GM19025 (cell line): ENCODE results near the gene ECSIT.
"Not testable (repeated sequence)": the region's sequence is repeated elsewhere in the genome, so short reads cannot be mapped to it uniquely, and the experiment has no call there.

Source experiments
- ATAC-seq: cut with Tn5 transposase; IDR thresholded peaks from one replicate; pipeline ENCODE4 v1.9.1; 2021; ENCODE audit warnings: mild to moderate bottlenecking, low read depth, moderate library complexity; ENCODE audit not compliant: unreplicated experiment

The ECSIT gene, protein sequence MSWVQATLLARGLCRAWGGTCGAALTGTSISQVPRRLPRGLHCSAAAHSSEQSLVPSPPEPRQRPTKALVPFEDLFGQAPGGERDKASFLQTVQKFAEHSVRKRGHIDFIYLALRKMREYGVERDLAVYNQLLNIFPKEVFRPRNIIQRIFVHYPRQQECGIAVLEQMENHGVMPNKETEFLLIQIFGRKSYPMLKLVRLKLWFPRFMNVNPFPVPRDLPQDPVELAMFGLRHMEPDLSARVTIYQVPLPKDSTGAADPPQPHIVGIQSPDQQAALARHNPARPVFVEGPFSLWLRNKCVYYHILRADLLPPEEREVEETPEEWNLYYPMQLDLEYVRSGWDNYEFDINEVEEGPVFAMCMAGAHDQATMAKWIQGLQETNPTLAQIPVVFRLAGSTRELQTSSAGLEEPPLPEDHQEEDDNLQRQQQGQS

DNA sequence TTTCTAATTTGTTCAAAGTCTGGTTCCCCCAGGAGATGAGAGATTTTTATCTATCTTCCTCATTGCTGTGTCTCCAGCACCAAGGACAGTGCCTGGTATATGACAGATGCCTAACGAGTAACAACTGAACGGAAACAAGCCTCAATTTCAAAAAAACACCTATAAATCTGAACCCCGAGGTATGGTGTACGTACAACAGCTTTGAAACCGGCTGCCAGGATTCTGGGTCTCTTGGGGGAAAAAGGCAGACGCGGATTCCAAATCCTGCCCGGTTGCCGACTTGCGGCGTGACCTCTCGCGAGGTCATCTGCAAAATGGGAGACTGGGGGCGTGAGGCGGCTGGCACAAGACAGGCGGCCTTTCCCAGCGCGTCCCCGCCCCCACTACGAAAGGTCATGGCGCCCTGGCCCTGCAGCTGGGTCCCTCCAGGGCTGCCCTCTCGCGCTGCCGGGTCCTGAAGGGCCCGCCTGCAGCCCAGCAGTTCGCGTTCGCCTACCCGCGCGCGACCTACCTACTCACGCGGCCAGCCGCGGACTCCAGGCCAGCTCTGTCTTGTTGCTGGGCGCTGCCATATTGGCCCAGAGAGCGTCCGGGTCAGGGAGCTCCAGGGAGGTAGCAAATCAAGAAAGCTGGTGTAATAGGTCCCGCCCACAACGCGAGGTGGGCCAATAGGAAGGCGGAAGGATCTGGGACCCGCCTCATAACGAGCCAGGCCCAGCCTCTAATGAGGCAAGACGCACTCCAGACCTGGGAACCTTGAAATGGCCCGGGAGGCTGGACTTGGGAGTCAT lies at the start of gene ECSIT:
TSS of gene ECSIT (minus strand) at position 584 of the 791 bp plus-strand sequence. CDS start 9,964 bp downstream, outside the sequence.
- peak; percentile 97 for ATAC-seq

DNA sequence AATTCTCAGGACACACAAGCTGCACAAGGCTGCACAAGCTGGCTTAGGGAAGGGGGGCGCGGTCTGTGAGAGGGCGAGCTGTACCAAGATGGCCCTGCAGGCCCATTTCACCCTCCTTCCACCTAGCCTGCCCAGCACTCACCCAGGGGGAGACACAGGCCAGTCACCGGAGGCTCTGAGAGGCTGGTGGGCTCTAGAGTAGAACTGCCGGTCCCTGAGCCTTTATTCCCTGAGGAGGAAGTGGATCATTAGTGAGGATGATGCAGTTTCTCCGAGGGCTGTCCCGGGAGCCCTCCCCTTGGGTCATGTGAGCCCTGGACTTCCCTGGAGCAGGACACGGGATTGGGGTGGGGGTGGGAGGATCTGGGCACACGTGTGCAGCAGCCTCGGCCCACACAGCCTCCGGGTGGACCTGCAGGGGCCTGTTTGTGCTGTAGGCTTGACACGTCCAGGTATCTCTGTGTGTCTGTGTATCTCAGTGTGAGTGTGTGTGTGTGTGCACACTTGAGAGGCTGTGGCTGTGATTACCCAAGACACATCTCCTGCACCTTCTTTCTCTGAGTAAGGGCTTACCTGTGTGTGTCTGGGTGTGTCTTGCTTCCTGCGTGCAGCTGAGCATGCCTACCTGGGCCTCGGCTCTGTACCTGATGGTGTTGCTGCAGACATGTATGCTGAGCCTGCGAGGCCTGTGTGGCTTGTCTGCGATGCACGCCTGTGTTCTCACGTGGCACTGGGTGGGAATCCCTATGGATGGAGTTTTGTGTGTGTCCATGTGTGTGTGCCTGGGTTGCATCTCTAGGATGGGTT lies 48.7 kb upstream of the ECSIT start, which contains the start of gene ACP5:
TSS of gene ACP5 (minus strand) at position 195 of the 807 bp plus-strand sequence. CDS start 328 bp downstream, outside the sequence.
- ATAC-seq: no peak

DNA sequence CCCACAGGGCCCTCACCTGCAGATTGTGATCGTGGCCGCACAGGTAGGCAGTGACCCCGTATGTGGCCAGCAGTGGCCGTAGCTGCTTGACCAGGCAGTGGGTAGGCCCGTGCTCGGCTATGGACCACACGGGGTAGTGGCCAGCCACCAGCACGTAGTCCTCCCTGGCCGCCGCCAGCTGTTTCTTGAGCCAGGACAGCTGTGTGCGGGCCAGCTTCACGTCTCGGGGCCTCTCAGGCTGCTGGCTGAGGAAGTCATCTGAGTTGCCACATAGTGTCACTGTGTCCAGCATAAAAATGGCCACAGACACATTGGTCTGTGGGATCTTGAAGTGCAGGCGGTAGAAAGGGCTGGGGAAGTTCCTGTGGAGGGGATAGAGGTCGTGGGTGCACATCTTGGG lies 47.3 kb upstream of the ECSIT start:
- no peak for ATAC-seq

DNA sequence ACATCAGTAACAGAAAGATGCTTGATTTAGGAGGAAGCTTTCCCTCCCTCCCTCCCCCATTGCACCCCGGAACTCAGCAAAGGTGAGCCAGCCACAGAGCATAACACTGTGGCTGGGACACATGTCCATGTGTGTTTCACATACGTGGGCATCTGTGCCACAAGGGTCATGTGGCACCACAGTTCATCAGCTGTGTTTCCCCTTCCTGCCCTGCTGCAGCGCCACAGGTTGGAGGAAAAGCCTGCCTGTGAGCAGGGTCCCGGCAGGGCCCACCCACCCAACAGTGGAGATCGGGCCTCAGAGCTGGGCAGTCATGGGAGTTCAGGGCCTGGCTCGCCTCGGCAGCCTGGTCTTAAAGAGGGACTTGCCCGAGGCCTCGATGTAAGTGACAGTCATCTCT lies 45.8 kb upstream of the ECSIT start:
- no peak for ATAC-seq

DNA sequence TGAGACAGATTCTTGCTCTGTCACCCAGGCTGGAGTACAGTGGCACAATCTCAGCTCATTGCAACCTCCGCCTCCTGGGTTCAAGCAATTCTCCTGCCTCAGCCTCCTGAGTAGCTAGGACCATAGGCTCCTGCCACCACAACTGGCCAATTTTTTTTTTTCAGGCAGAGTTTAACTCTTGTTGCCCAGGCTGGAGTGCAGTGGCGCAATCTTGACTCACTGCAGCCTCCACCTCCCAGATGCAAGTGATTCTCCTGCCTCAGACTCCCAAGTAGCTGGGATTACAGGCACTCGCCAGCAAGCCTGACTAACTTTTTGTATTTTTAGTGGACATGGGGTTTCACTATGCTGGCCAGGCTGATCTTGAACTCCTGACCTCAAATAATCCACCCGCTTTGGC lies 44.8 kb upstream of the ECSIT start:
- not testable (repeated sequence) for ATAC-seq

DNA sequence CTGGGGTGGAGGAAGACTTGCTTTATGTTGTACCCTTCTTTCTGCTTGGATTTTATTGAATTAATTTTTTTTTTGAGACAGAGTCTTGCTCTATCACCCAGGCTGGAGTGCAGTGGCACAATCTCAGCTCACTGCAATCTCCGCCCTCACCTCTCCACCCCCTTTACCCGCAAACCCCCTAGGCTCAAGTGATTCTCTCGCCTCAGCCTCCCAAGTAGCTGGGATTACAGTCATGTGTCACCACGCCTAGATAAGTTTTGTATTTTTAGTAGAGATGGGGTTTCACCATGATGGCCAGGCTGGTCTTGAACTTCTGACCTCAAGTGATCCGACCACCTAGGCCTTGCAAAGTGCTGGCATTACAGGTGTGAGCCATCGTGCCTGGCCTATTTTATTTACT lies 44.4 kb upstream of the ECSIT start:
- ATAC-seq: not testable (repeated sequence)

DNA sequence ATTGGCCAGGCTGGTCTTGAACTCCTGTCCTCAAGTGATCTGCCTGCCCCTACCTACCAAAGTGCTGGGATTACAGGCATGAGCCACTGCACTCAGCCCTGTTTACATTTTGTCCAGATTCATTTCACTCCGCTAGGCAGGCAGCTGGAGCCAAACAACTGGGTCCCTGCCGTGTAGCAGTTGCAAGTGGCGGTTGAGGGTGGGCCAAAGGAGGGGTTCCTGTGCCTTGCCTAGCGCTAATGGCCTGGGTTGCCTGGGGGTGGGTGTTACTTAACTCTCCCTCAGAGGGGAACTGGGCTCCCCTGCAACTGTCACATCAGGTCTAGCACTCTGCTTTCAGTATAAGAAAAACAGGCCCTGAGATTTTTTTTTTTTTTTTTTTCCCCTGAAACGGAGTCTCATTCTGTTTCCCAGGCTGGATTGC lies 41.1 kb upstream of the ECSIT start:
- ATAC-seq: no peak

DNA sequence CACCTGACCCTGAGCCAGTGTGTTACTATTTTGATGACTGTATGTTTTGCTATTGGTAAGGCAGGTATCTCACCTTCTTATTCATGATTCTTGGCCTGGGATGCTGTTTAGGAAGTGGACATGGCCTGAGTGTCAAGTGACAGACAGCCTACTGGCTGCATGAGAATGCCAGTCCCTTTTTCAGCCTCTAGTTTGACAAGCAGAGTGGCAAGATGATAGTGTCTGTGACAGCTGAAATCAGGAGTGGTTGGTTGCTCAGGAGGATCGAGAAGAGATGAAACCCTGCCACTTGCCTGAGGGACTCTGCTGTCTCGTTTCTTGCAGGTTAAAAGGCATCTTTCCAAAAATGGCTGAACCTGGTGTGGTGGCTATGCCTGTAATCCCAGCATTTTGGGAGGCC lies 37.2 kb upstream of the ECSIT start:
- ATAC-seq: no peak

DNA sequence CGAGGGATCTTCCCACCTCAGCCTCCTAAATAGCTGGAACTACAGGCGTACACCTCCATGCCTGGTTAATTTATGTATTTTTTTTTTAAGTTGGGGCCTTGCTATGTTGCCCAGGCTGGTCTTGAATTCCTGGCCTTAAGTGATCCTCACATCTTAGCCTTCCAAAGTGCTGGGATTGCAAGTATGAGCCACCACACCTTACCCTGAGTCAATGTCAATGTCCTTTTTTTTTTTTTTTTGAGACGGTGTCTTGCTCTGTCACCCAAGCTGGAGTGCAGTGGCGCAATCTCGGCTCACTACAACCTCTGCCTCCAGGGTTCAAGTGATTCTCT lies 36.7 kb upstream of the ECSIT start:
- ATAC-seq: not testable (repeated sequence)

DNA sequence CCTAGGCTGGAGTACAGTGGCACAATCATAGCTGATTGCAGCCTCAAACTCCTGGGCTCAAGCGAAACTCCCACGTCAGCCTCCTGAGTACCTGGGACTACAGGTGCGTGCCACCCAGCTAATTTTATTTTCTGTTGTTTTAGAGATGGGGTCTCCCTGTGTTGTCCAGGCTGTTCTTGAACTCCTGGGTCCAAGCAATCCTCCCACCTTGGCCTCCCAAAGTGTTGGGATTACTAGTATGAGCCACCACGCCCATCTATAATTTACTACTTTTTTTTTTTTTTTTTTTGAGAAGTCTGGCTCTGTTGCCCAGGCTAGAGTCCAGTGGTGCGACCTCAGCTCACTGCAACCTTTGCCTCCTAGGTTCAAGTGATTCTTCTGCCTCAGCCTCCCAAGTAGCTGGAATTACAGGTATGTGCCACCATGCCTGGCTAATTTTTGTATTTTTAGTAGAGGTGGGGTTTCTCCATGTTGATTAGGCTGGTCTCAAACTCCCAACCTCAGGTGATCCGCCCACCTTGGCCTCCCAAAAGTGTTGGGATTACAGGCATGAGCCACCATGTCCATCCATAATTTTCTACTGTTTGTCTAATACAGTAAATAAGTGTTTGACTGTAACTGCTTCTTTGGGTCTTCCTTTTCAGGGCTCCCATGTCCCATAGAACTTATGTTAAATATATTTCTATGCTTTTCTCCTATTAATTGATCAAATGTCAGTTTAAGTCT lies 35.3 kb upstream of the ECSIT start:
- ATAC-seq: not testable (repeated sequence)

DNA sequence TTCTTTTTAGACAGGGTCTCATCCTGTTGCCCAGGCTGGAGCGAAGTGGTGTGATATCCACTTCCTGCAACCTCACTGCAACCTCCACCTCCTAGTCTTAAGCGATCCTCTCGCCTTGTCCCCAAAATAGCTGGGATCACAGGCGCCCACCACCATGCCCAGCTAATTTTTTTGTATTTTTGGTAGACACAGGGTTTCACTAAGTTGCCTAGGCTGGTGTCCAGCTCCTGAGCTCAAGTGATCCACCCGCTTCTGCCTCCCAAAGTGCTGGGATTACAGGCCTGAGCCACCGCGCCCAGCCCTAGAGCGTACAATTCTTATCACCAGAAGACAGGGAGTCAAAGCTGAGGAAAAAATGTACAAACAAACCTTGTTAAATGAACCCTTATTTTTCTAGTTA lies 34.6 kb upstream of the ECSIT start:
- no peak for ATAC-seq

DNA sequence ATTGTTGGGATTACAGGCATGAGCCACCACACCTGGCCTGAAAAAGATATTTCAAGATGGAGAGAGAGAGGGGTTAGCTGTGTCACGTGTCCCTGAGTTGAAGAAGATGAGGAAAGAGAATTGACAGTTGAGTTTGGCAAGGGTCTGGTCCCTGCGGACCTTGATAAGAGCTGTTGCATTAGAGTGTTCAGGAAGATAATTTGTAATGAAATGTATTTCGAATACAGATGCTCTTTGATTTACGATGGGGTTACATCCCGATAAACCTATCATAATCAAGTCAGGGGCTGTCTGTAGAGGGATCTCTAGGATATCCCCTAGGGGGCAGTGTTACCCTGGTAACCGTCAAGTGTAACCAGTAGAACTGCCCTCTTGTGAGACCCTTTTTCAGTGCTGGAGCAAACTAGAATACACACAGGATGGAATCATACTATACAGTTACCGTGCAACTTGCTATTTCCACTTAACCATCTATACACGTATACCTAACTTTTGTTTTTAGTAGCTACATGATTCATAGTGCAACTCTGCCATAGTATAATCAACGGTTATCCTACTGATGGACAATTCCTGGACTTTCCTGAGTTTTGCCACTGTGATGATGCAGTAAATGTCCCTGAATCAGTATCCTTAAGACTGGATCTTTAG lies 31.6 kb upstream of the ECSIT start:
- ATAC-seq: peak; percentile 43

DNA sequence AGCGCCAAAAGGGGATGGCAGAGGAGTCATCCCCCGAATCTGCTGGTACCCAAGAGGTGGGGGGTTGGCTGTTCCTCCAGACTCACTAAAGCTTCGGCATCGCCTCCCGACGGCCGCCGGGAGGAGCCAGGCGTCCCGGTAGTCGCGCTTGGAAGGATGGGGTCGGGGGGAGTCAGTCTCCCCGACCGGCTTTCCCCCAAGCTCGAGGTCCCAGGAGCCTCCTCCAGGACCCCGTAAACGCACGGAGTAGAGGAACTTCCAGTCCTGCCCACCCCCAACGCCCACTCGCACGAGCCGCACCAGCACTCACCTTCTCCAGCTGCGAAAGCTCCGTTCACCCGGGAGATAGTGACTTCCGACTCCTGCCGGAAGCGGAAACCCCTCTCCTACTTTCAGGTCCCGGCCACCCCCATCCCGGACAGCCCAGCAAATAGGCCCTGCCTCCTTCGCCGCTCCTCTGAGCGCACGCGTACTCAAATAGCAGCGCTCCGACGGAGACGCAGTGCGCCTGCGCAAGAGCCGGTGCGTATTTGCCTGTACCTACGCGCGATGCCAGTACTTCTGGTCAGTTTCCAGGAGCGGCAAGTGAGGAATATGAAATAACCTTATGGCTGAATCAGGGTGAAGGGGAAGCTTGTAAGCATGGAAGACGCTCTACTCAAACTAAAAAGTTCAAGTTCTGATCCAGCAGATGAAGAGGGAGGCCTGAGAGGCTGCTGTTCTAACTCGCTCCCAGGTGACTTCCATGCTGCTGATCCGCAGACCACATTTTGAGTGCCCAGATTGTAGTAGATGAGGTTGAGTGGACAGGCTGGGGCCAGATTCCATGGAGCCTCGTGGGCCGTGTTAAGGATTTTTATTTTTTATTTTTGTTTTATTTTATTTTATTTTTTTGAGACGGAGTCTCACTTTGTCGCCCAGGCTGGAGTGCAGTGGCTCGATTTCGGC lies 30.2 kb upstream of the ECSIT start, which contains the start of gene ELOF1:
TSS of gene ELOF1 (minus strand) at position 350 of the 948 bp plus-strand sequence. CDS start 4,883 bp downstream, outside the sequence.
- peak; percentile 65 for ATAC-seq

DNA sequence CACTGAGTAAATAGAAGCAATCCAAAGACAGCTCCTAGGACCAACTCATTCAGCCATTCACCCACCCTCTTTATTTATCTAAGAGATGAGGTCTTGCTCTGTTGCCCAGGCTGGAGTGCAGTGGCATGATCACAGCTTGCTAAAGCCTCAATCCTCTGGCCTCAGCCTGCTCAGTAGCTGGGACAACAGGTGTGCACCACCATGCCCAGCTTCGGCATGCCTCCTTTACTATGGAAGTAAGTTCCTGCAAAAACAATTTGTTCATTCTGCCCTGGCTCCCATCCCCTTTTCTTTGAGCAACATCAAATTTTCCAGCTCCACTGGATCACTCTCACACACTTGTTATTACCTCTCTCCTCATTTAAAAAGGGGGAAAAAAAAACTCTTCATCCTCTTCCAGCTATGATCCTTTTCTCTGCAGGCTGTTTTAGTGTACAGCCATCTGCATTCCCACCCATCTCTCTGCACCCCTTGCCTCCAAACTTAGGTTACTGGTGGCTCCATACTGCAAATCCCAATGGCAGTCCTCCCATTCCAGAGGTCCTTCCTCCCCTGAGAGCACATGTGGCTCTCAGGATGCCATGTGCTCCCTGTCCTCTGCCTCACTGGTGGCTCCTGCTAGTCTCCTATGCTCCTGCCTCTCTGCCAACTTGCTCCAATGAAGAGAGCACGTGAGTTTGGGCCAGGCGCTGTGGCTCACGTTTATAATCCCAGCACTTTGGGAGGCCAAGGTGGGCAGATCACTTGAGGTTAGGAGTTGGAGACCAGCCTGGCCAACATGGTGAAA lies 27.9 kb upstream of the ECSIT start:
- no peak for ATAC-seq

DNA sequence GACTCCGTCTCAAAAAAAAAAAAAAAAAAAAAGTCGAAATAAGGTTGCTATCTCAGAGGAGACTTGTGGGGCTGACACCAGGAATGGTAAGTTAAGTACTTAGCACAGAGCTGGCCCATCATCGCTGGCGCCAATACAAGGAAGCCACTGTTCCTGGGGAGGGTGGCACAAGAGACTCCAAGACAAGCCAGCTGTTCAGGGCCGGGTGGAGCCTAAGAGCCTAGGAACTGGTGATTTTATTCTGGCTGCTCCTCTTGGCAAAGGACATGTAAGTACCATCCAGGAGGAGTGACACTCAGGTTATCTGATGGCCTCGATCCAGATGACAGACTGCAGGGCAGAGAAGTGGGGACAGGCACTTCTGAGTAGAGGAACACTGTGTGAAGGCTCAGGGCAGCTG lies 26.3 kb upstream of the ECSIT start:
- no peak for ATAC-seq

DNA sequence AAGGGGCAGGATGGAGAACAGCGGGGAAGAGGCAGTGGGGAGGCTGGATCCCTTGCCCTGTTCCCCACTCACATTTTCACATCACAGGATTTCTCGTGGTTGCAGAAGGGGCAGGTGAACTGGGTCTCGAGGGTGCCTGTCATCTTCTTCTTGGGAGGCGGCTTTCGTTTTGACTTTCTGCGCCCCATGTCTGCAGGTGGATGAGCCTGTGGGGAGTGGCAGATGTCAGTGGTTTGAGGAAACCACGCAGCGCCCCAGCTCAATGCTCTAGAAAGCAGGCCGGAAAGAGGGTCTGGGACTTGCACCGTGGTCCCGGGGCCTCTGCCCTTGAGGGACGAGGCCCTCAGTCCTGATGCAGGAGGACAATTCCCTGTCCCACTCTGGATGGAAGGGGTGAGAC lies 25.2 kb upstream of the ECSIT start:
- ATAC-seq: no peak

DNA sequence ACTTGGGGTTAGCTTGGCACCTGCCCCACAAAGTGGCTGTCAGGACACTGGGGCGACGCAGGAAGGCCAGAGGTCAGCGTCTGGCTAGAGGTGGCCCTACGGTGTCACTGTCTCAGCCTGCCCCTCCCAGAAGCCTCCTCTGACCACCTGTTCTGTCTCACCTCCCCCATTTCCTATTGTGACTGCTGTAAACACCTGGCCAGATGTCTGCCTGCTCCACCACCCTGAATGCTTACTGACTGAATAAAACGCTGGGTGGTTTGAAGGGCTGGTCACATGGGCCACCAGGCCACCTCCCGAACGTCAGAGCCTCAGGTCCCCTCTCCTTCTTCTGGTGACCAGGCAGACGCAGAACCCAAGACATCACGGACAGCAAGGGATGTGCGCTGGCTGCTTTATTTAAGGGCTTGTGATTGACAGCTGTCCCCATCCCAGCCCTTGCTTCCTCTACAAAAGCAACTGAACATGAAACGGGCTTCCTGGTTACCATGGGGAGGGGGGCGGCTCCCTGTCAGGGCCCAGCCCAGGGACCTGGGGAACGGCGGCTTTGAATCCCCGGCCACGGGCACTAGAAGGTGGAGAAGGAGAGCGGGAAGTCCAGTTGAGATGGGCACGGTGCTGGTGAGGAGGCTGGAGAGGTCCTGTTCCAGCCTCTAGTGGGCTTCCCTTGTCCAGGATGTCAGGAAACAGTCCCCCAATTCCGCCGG lies 23.9 kb upstream of the ECSIT start:
- ATAC-seq: no peak
